ENCODE data around the gene MICOS13.
A peak's percentile ranks its signal among the peaks of the same experiment; 100 is the strongest.

The MICOS13 gene

DNA sequence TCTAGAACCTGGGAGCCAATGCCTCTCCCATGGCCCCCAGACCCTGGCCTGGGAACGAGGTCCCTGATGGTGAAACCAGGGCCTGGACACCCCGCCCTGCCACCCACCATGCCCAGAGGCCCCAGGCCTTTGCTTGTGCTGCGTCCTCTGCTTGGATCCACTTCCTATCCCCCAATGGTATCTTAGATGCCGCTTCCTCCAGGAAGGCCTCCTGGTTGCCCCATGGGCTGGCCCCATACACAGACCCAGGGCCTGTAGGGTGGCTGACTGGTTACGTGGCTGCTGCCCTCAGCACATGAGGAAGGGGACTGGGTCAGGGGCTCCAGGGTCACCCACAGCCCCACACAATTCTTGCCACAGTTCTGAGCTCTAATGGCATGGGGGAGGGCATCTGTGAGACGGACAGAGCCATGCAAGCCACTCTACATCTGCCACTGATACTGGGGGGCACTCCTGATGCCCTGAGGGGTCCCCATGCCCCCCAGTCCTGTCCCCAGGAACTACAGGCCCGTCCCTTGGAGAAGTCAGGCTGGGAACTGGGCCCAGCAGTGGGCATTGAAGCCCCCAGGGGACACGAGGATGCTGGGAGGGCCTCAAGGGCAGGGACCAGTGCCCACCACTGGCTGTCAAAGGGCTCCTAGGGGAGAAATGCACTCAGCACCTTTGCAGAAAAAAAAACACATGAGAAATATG lies 14.8 kb upstream of the MICOS13 start:
- DNase-seq (ENCODE audit: low read depth), result no peak
- no peak overlapping the region for H3K4me3 ChIP-seq (ENCODE audit: control insufficient read depth, low read depth, low read length)
- TF ChIP-seq CTCF (conservative IDR thresholded peaks at IDR 0.05; ENCODE audit: control insufficient read depth, insufficient read depth, low read depth, low read length), result no peak

DNA sequence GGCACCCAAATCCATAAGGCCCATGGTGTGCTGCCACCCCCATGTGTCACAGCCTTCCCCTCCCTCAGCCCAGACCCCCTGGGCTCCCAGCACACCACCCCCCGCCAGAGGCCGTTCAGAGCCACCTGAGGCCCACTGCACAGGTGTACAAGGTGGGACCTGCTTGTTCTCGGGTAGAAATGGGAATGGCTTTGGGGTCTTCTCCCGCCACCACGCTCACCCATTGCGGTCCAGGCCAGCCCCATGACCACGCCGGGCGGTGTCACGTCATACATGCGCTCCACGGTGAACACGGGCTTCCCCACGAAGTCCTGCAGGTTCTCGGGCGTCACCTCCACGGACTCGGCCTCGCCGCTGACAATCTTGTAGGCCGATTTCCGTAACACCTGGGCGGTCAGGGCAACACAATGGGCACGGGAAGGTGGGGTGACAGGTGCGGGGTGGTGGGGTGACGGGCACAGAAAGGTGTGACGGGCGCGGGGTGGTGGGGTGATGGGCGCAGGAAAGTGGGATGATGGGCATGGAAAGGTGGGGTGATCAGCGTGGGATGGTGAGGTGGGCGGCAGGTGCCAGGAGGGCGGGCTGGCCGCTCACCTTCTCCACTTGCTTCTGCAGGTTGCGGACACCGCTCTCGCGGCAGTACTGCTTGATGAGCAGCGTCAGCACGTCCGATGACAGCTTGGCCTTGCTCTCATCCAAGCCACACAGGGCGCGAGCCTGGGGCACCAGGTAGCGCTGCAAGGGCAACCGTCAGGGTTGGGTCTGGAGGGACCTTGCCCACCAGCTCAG lies 14.0 kb upstream of the MICOS13 start:
- no peak for TF ChIP-seq CTCF (conservative IDR thresholded peaks at IDR 0.05; ENCODE audit: control insufficient read depth, insufficient read depth, low read depth, low read length)
- no peak for DNase-seq (ENCODE audit: low read depth)
- H3K4me3 ChIP-seq (ENCODE audit: control insufficient read depth, low read depth, low read length), result no peak overlapping the region

GRCh38 chr19:5693195-5694166 lies 13.2 kb upstream of the MICOS13 start:
- no peak for TF ChIP-seq CTCF (conservative IDR thresholded peaks at IDR 0.05; ENCODE audit: control insufficient read depth, insufficient read depth, low read depth, low read length)
- H3K4me3 ChIP-seq (ENCODE audit: control insufficient read depth, low read depth, low read length), result no peak overlapping the region
- DNase-seq (ENCODE audit: low read depth), result no peak

GRCh38 chr19:5692723-5693194 lies 12.4 kb upstream of the MICOS13 start:
- TF ChIP-seq CTCF (conservative IDR thresholded peaks at IDR 0.05; ENCODE audit: control insufficient read depth, insufficient read depth, low read depth, low read length), result no peak
- no peak overlapping the region for H3K4me3 ChIP-seq (ENCODE audit: control insufficient read depth, low read depth, low read length)
- no peak for DNase-seq (ENCODE audit: low read depth)

GRCh38 chr19:5691822-5692722 lies 11.8 kb upstream of the MICOS13 start:
- DNase-seq (ENCODE audit: low read depth), result peak; percentile 43
- H3K4me3 ChIP-seq (ENCODE audit: control insufficient read depth, low read depth, low read length), result peak overlapping the region; percentile 97
- TF ChIP-seq CTCF (conservative IDR thresholded peaks at IDR 0.05; ENCODE audit: control insufficient read depth, insufficient read depth, low read depth, low read length), result no peak

Data from fibroblast of mammary gland (primary cell).